A549 (cell line): Measurements from ENCODE around the gene HTRA3. TPM values are rescaled to one million over a fixed set of nuclear protein-coding genes. Genes with fewer than 3 reads are reported as not detected.

Experiments used
- ATAC-seq, 2 experiments: fragments of 200-7000 bp in 1 of 2; fragments of >200 bp in 1 of 2; cut with Nextera tagmentation in 1 of 2; cut with Tn5 transposase in 1 of 2; 3 replicates each; pipeline versions ENCODE4 v1.8.0 to v1.9.1; 2018 to 2020; ENCODE audit warnings: mild to moderate bottlenecking in 1 of 2, moderate library complexity in 1 of 2
- CTCF ChIA-PET: fragments of 300-600 bp; sonication (Branson Sonifier 250); formaldehyde crosslinking; extraction: SDS; loops from one replicate; lab custom pipeline; 2021; ENCODE audit warnings: antibody characterized with exemption, inconsistent platforms; lab: Yijun Ruan, JAX
- POLR2A ChIA-PET: fragments of 350-600 bp; formaldehyde crosslinking; extraction: SDS; loops from one replicate; lab custom pipeline; 2021; ENCODE audit warnings: antibody characterized with exemption, inconsistent platforms; lab: Yijun Ruan, JAX
- DNase-seq, 2 experiments: peaks; one replicate each; pipeline versions ENCODE4 v3.0.0 to v3.0.0-alpha.2; 2011 to 2016; ENCODE audit warnings: low read depth in 1 of 2, low spot score in 1 of 2
- FAIRE-seq: peaks from 2 replicates; lab custom pipeline; 2011; peaks lifted over from hg19 to GRCh38; lab: Jason Lieb, UNC
- H3K27ac ChIP-seq, 2 experiments: fragments of >200 bp; sonication (Bioruptor Twin); formaldehyde crosslinking; 3 replicates each; pipeline ENCODE4 v1.5.1; 2016 to 2017
- H3K4me1 ChIP-seq: fragments of >200 bp; sonication (Bioruptor Twin); formaldehyde crosslinking; 3 replicates; pipeline ENCODE4 v1.6.1; 2016
- H3K4me2 ChIP-seq: fragments of >200 bp; sonication (Bioruptor Twin); formaldehyde crosslinking; 3 replicates; pipeline ENCODE4 v1.6.1; 2016
- H3K4me3 ChIP-seq: fragments of >200 bp; sonication (Bioruptor Twin); formaldehyde crosslinking; 3 replicates; pipeline ENCODE4 v1.5.1; 2016
- H3K9me3 ChIP-seq: fragments of >200 bp; sonication (Bioruptor Twin); formaldehyde crosslinking; 3 replicates; pipeline ENCODE4 v1.6.1; 2016
- CBX2 ChIP-seq: fragments of 200-600 bp; sonication (generic); IDR thresholded peaks from 2 replicates; pipeline ENCODE4 v1.6.1; 2016; ENCODE audit warnings: low read depth, mild to moderate bottlenecking, borderline replicate concordance
- EHF ChIP-seq: fragments of 250-450 bp; sonication (Bioruptor Pico); IDR thresholded peaks from 2 replicates; pipeline ENCODE4 v1.5.0; 2020; ENCODE audit warnings: mild to moderate bottlenecking
- EP300 ChIP-seq, 2 experiments: fragments of >200 bp; sonication (Bioruptor Twin); formaldehyde crosslinking; IDR thresholded peaks; 2 replicates in 1 of 2; 3 replicates in 1 of 2; pipeline ENCODE4 v1.6.1; 2016 to 2017
- ESRRA ChIP-seq: fragments of 150-350 bp; IDR thresholded peaks from 2 replicates; pipeline ENCODE4 v1.6.1; 2014; ENCODE audit warnings: mild to moderate bottlenecking, low read length, borderline replicate concordance
- FOSB ChIP-seq: fragments of 250-450 bp; sonication (Bioruptor Pico); IDR thresholded peaks from 2 replicates; pipeline ENCODE4 v1.5.0; 2020; ENCODE audit warnings: mild to moderate bottlenecking, moderate library complexity
- GATA3 ChIP-seq: IDR thresholded peaks from 2 replicates; pipeline ENCODE4 v1.6.1; 2012; ENCODE audit warnings: borderline replicate concordance
- HEYL ChIP-seq: fragments of 250-450 bp; sonication (Bioruptor Pico); IDR thresholded peaks from 2 replicates; pipeline ENCODE4 v1.8.0; 2021; ENCODE audit warnings: mild to moderate bottlenecking, moderate library complexity
- JUNB ChIP-seq: fragments of >200 bp; sonication (Bioruptor Twin); formaldehyde crosslinking; IDR thresholded peaks from 2 replicates; pipeline ENCODE4 v1.6.1; 2016
- KDM5A ChIP-seq: fragments of 200-600 bp; sonication (generic); IDR thresholded peaks from 2 replicates; pipeline ENCODE4 v1.6.1; 2016; ENCODE audit warnings: antibody characterized with exemption, mild to moderate bottlenecking
- MAZ ChIP-seq: fragments of 150-350 bp; IDR thresholded peaks from 2 replicates; pipeline ENCODE4 v1.6.1; 2014; ENCODE audit warnings: antibody characterized with exemption, low read depth, low read length, borderline replicate concordance
- RCOR1 ChIP-seq: fragments of 150-350 bp; IDR thresholded peaks from 2 replicates; pipeline ENCODE4 v1.6.1; 2014; ENCODE audit warnings: antibody characterized with exemption, low read length, low read depth
- REST ChIP-seq: fragments of 200-600 bp; sonication (generic); IDR thresholded peaks from 2 replicates; pipeline ENCODE4 v1.6.1; 2016; ENCODE audit warnings: antibody characterized with exemption, mild to moderate bottlenecking, moderate library complexity
- USF2 ChIP-seq: fragments of 450-650 bp; IDR thresholded peaks from 2 replicates; pipeline ENCODE4 v1.6.1; 2014; ENCODE audit warnings: antibody characterized with exemption
- ZC3H11A ChIP-seq: fragments of 450-650 bp; IDR thresholded peaks from 2 replicates; pipeline ENCODE4 v1.6.1; 2014; ENCODE audit warnings: antibody characterized with exemption, mild to moderate bottlenecking
- ZNF302 ChIP-seq: fragments of 250-450 bp; sonication (Bioruptor Pico); IDR thresholded peaks from 2 replicates; pipeline ENCODE4 v1.9.0; 2021; ENCODE audit warnings: inconsistent platforms, mild to moderate bottlenecking, moderate library complexity
- WGBS: methylation state at CpG from one replicate; pipeline ENCODE4 v1.1.6; 2017; ENCODE audit errors: missing lambda C conversion rate; 5-methylcytosine and 5-hydroxymethylcytosine counted together
- polyA plus RNA-seq, 4 experiments: library from polyadenylated mRNA; depleted of rRNA in 3 of 4; stranded (reverse); fragments of >200 nt; fragmentation: RNase III in 1 of 4; extraction: RNeasy Plus Mini Kit Qiagen cat#74134 plus additional on column Dnase treatment in 1 of 4; gene quantifications; 2 replicates in 3 of 4; 3 replicates in 1 of 4; pipeline ENCODE4 v1.2.3, GENCODE V29; 2011 to 2017
- TF ChIP-seq, protein P1 (sequence below): IDR thresholded peaks from 2 replicates; pipeline ENCODE4 v1.6.1; 2012; ENCODE audit warnings: low read depth, borderline replicate concordance
- TF ChIP-seq, protein P2 (sequence below): fragments of >200 bp; sonication (Bioruptor Twin); formaldehyde crosslinking; IDR thresholded peaks from 3 replicates; pipeline ENCODE4 v1.6.1; 2016
- TF ChIP-seq, protein P3 (sequence below): fragments of >200 bp; sonication (Bioruptor Twin); formaldehyde crosslinking; IDR thresholded peaks from 2 replicates; pipeline ENCODE4 v1.6.1; 2016
- TF ChIP-seq, protein P4 (sequence below): fragments of 250-450 bp; sonication (Bioruptor Pico); IDR thresholded peaks from 2 replicates; pipeline ENCODE4 v1.5.0; 2021; ENCODE audit warnings: mild to moderate bottlenecking, moderate library complexity, borderline replicate concordance

The HTRA3 gene
- polyA plus RNA-seq, 2 of the 4 experiments (the other 2 are of a cell fraction) = 4.6 to 7.4 TPM

DNA sequence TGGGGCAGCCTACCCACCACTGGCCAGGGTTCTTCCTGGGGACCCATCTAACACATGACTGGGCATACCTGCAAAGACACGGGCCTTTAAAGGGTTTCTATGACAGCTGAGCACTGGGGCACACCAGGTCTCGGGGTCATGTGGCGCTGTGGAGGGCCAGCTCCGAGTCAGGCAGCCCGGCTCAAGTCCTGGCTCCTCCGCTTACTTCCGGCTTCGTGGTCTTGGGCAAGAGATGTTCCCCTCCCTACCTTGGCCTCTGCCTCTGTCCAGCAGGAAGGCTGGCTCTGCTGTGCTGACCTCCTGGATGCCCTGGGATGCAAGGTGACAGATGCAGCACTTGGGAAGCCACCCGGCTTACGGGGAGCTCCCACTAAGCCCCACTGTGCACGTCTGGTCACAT is 37.6 kb downstream of the HTRA3 start:
- ChIA-PET CTCF (interaction anchor here (0.7 to 0.9 kb wide), 2 partner anchors 18 to 40 kb away, joined by 3 read pairs; no protein-coding TSS in a partner anchor), POLR2A (no interaction called here)
- WGBS = 67% methylated on average over 3 of the region's 11 CpGs
- Histone ChIP-seq H3K9me3 (peaks cover 23% of the 10 kb centered on the region), H3K4me3 (no peak overlapping the region), H3K4me1 (0 out of 3 replicates have a peak, but pooled peaks cover 3% of the 10 kb centered on the region), H3K4me2 (no peak overlapping the region), H3K27ac (peak overlapping the region in 1 of 2 experiments; percentile 93; a peak in 3 of 6 replicates)
- DNase-seq (no peak), FAIRE-seq (no peak), ATAC-seq (no peak)
- TF ChIP-seq GATA3 (no peak), JUNB (no peak), ESRRA (no peak), EP300 (IDR thresholded peaks at IDR 0.05) (no peak), FOSB (no peak), RCOR1 (no peak), EHF (CRISPR knock-in tag) (no peak), ZNF302 (CRISPR knock-in tag) (no peak), CBX2 (no peak), USF2 (no peak), KDM5A (no peak), MAZ (no peak), REST (no peak), ZC3H11A (no peak)
- TF ChIP-seq, protein P1, sequence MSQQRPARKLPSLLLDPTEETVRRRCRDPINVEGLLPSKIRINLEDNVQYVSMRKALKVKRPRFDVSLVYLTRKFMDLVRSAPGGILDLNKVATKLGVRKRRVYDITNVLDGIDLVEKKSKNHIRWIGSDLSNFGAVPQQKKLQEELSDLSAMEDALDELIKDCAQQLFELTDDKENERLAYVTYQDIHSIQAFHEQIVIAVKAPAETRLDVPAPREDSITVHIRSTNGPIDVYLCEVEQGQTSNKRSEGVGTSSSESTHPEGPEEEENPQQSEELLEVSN = no peak
- TF ChIP-seq, protein P2, sequence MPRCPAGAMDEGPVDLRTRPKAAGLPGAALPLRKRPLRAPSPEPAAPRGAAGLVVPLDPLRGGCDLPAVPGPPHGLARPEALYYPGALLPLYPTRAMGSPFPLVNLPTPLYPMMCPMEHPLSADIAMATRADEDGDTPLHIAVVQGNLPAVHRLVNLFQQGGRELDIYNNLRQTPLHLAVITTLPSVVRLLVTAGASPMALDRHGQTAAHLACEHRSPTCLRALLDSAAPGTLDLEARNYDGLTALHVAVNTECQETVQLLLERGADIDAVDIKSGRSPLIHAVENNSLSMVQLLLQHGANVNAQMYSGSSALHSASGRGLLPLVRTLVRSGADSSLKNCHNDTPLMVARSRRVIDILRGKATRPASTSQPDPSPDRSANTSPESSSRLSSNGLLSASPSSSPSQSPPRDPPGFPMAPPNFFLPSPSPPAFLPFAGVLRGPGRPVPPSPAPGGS = no peak
- TF ChIP-seq, protein P3, sequence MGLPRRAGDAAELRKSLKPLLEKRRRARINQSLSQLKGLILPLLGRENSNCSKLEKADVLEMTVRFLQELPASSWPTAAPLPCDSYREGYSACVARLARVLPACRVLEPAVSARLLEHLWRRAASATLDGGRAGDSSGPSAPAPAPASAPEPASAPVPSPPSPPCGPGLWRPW = no peak

DNA sequence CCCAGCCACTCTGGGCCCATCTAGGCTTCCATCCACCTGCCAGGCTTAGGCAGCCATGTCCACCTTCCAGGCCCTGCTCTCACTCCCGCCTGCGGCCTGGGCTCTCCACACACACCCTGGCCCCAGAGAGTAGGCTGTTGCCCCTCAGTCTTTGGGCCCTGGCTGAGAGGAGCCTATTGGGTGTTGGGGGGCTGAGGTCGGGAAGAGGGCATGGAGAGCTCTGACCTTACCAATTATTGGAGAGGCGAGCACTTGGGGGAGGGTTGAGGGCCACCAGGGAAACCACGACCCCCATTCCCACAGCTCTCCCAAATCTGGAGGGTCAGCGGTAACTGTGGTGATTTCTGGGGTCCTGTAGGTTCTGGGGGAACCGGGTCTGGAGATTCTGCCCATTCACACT is 38.2 kb downstream of the HTRA3 start:
- no peak for FAIRE-seq
- 79% methylated on average over 5 of the region's 7 CpGs for WGBS
- CTCF ChIA-PET = interaction anchor here (0.6 to 0.9 kb wide), 2 partner anchors 41 to 1310 kb away, joined by 3 read pairs; no protein-coding TSS in a partner anchor

More for the DNA sequence above, 38.2 kb downstream of the HTRA3 start:
- H3K4me3 ChIP-seq = no peak overlapping the region
- H3K27ac ChIP-seq = no peak overlapping the region
- POLR2A ChIA-PET = no interaction called here
- no peak overlapping the region for H3K4me2 ChIP-seq
- peaks cover 17% of the 10 kb centered on the region for H3K9me3 ChIP-seq
- 0 out of 3 replicates have a peak, but pooled peaks cover 3% of the 10 kb centered on the region for H3K4me1 ChIP-seq
- ATAC-seq (no peak), DNase-seq (no peak)
- TF ChIP-seq FOSB (no peak), EHF (CRISPR knock-in tag) (no peak), HEYL (CRISPR knock-in tag) (no peak)
- TF ChIP-seq, protein P4, sequence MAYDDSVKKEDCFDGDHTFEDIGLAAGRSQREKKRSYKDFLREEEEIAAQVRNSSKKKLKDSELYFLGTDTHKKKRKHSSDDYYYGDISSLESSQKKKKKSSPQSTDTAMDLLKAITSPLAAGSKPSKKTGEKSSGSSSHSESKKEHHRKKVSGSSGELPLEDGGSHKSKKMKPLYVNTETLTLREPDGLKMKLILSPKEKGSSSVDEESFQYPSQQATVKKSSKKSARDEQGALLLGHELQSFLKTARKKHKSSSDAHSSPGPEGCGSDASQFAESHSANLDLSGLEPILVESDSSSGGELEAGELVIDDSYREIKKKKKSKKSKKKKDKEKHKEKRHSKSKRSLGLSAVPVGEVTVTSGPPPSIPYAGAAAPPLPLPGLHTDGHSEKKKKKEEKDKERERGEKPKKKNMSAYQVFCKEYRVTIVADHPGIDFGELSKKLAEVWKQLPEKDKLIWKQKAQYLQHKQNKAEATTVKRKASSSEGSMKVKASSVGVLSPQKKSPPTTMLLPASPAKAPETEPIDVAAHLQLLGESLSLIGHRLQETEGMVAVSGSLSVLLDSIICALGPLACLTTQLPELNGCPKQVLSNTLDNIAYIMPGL (CRISPR knock-in tag) = no peak
